ENCODE results near the gene SHLD1. TPM values are rescaled to one million over a fixed set of nuclear protein-coding genes. Genes with fewer than 3 reads are reported as not detected.

The SHLD1 gene, protein sequence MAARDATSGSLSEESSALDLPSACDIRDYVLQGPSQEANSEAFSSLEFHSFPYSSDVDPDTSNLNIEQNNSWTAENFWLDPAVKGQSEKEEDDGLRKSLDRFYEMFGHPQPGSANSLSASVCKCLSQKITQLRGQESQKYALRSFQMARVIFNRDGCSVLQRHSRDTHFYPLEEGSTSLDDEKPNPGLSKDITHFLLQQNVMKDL
- 4.3 and 5.4 TPM in 2 replicates for total RNA-seq (2014; rRNA removed; shearing (Covaris generic))

DNA sequence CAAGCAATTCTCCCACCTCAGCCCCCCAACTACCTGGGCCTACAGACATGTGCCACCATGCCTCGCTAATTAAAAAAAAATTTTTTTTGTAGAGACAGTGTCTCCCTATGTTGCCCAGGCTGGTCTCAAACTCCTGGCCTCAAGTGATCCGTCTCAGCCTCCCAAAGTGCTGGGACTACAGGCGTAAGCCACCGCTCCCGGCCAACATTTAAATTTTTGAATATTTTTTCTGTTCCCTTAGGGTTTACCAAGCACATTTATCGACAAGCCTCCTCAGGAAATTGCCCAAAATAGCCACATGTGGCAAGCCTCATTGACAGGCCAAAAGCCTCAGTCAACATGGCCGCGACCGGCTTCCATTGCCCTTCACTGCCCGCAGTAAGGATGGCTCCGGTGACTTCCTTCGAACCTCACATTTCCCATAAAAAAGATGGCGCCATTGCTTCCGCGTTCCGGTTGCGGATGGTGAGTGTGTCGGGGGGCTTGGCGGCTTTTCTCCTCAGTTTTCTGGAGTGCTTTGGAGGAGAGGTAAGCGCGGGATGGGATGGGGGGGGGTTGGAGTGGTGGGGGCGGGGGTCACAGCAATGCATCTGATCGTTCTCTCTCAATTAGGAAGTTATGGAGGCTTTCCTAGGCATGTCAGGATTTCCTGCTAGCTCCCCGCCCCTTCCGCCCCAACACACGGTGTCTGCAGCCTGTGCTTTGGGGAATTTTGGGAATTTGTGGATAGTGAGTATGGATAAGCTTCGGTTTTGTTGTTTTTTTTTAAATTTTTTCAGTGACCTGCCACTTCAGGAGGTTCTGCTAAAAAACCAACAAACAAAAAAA lies at the start of gene SHLD1:
TSS of gene SHLD1 (plus strand) at position 450 of the 828 bp plus-strand sequence. CDS start 22,465 bp downstream, outside the sequence.

Small RNA genes lying within 50 kb of the gene (small RNA-seq; reads per million reads assigned to genes)
- gene RNU1-55P: not detected

Other genes with a start within 250 kb of the SHLD1 start
- gene GPCPD1, start 139.4 kb upstream of the SHLD1 start, total RNA-seq (2014; rRNA removed; shearing (Covaris generic)): 19.7 and 25.9 TPM in 2 replicates
- 3.4 TPM in 2 replicates for gene CHGB, start 161.1 kb downstream of the SHLD1 start, total RNA-seq (2014; rRNA removed; shearing (Covaris generic))
- 46.5 and 54.6 TPM in 2 replicates for gene TRMT6, start 200.1 kb downstream of the SHLD1 start, total RNA-seq (2014; rRNA removed; shearing (Covaris generic))
- 29.2 and 32.0 TPM in 2 replicates for gene MCM8, start 200.3 kb downstream of the SHLD1 start, total RNA-seq (2014; rRNA removed; shearing (Covaris generic))

Data from A375 (cell line).